Cerebellar nuclear complex (tissue), 1 donor: Measurements from ENCODE around the gene LIPJ.

ENCODE experiments used
- DNase-seq, 2 experiments: peaks; one replicate each; lab custom pipeline; 2025; lab: John Stamatoyannopoulos, UW

Gene LIPJ

DNA sequence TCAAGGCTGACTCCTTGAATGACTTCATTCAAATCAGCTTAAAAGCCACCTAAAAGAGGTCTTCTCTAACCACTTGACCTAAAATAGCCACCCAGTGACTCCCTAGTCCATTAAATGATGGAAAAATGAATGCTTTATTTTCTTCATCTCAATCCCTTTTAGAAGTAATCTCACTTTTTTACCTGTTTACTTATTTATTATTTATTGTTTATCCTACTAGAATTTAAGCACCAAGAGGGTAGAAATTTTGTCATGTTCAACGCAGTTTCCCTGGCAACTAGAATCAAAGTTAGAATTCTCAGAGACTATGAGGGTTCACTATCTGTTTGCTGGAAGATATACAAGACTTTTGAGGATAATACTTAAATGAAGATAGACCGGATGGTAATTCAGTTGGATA, at the start of gene LIPJ:
LIPJ (plus strand) TSS at position 301 of the 400 bp plus-strand sequence. CDS start 3,926 bp downstream, outside the sequence.
- no peak for DNase-seq

DNA sequence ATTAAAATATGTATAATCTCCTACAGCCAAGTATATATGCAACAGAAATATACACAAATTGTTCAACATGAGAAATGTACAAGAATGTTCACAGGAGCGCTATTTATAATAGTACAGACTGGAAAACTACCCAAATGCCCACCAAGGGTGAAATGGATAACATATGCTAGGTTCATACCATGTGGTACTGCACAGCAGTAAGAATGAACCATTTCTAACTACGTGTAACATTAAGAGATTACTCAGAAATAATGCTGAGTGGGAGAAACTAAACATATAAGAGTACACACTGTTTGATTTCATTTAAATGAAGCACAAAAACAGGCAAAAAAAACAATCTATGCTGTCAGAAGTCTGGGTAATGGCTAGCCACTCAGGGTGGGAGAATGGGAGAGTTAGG, 49.2 kb upstream of the LIPJ start:
- no peak for DNase-seq

GRCh38 chr10:88538048-88538447, 48.5 kb upstream of the LIPJ start:
- DNase-seq, result no peak

DNA sequence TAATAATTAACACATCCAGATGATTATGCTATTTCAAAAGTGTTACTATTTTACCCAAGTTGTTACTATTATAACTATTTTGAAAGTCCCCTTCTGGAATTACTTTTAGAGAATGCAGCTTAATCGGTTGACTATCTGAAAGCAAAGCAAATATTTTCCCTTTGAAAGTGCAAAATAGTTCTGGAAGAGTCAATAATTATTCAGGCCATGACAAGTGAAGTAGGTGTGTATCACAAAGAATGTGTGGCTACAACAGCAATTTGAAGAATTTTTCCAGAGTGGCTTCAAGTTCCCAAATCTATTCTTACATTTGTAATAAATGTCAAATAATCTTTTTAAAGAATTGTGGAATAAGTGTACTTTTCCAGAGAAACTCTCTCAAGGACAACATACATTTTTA, 46.2 kb upstream of the LIPJ start:
- no peak for DNase-seq

DNA sequence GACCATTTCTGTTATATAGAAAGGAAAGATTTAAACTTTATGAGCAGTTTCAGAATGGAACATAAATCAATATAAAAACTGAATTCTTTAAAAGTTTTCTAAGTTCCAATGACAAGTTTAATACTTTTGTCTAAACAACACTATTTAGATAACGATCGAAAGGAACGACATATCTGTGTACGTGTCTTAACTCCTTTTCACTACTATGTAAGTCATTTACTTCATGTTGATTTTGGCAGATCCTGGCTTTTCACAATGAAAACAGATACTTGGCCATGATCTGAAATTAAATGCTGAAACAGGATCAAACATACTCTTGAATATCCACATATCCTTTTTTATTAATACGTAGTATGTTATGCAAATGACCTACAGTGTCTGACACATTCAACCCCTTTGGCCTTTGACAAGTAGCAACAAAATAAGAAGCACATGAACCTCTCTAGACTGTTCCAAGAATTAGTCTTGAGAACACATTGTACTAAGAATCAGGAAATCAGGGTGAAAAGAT, 45.4 kb upstream of the LIPJ start:
- DNase-seq, result no peak

GRCh38 chr10:88542522-88542921, 44.0 kb upstream of the LIPJ start:
- DNase-seq, result no peak

- no peak for DNase-seq
Measured at GRCh38 chr10:88544140-88544870, 42.3 kb upstream of the LIPJ start.

- no peak for DNase-seq
Measured at GRCh38 chr10:88545359-88545758, 41.2 kb upstream of the LIPJ start.

DNA sequence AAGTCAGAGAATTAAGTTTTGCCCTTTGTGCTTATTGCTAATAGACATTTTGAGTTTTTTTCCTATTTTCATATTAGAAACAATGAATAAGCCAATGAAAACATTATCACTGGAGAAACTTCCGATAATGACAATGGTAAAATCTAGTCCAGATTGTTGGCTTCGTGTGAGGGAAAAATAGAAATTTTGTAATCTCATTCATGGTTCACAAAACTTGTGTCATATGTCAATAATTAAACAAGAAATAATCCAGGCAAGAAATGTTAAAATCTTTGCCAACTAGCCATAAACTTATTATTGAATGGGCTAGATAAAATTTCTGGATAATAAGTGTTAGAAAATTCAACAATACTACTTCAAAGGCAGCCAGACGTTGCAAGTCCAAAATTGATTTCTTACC, 40.1 kb upstream of the LIPJ start:
- DNase-seq, result no peak

DNA sequence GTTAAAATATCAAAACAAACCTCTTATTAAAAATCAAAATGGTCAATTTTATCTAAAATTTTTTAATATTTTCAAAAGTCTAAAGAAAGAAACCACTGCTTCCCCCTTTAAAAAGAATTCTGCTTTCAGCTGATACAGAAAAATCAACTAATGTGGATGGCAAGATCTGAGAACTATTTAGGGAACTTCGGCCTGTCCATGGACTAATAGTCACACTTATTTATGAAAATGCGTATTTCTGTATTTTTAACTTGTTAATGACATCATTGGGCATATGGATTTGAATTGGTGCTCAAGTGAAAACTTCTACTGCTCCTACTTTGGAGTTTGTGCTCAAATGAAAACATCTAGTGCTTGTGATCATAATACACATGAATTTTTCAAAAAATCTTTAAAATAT, 35.3 kb upstream of the LIPJ start:
- no peak for DNase-seq

- DNase-seq, result peak in 1 of 2 experiments; percentile 64
Measured at GRCh38 chr10:88553116-88553752, 33.3 kb upstream of the LIPJ start.

GRCh38 chr10:88555190-88555908, 31.2 kb upstream of the LIPJ start:
- no peak for DNase-seq

DNA sequence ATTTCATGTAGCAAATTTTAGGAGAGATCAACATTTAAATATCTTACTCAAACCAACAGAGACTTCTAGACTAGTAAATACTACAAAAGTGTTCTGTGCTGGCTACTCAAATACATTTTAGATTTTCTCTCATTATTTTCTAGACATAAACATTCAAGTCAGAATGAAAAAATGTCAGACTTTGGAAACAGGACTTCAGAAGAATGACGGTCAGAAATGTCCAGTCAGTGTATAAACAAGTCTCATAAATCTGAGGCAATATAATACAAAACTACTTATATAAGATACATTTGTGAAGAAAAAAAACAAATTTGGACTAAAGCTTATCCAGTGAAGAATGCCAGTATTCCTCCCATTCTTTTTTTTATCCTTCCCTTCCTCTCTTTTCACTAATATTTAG, 29.3 kb upstream of the LIPJ start:
- DNase-seq, result no peak

GRCh38 chr10:88557658-88558057, 28.9 kb upstream of the LIPJ start:
- DNase-seq, result no peak

- no peak for DNase-seq
Measured at GRCh38 chr10:88562152-88562551, 24.4 kb upstream of the LIPJ start.

GRCh38 chr10:88565072-88565471, 21.5 kb upstream of the LIPJ start:
- DNase-seq, result no peak

- DNase-seq, result no peak
Measured at GRCh38 chr10:88582411-88582805, 4.2 kb upstream of the LIPJ start.

GRCh38 chr10:88582806-88583583, 3.6 kb upstream of the LIPJ start, which contains the start of gene RNLS:
TSS of gene RNLS (minus strand) at chr10:88583318.
- peak in 1 of 2 experiments; percentile 61 for DNase-seq

GRCh38 chr10:88583584-88583957, 3.0 kb upstream of the LIPJ start:
- peak in 1 of 2 experiments; percentile 45 for DNase-seq

- no peak for DNase-seq
Measured at GRCh38 chr10:88592381-88592780, 5.8 kb downstream of the LIPJ start.

DNA sequence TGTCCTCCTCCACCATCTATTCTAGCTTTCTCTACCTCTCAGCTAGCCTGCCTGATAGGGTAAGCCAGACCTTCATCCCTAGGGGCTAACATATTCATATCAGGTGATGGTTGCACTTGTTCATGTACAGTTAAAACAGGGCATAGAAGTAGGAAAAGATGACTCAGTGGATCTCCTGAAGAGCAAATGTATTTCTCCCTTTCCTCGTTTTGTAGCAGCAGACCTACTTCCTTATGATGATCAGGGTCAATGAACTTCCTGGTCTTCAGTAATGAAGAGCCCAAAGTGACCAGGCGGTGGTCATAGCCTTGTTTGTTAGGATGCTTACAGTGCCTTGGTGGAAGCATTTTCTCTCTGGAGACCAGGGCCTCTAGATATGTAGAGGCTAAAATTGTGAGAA, 6.3 kb downstream of the LIPJ start:
- no peak for DNase-seq

GRCh38 chr10:88594482-88594881, 7.9 kb downstream of the LIPJ start:
- no peak for DNase-seq
